GM23338 (cell line): ENCODE measurements around the gene PGAP1.

Source experiments
- CTCF ChIP-seq, 2 experiments: fragments of 200-600 bp in 1 of 2; sonication (generic) in 1 of 2; conservative IDR thresholded peaks; 2 replicates each; pipeline versions ENCODE4 v1.5.1 to v1.6.1; 2016 to 2017; ENCODE audit warnings: antibody characterized with exemption in 2 of 2, low read depth in 2 of 2, mild to moderate bottlenecking in 2 of 2, moderate library complexity in 1 of 2
- POLR2AphosphoS5 ChIP-seq: IDR thresholded peaks from 2 replicates; pipeline ENCODE4 v1.6.1; 2016; ENCODE audit warnings: antibody characterized with exemption, low read depth
- REST ChIP-seq: IDR thresholded peaks from one replicate; pipeline ENCODE4 v1.6.1; 2018; ENCODE audit warnings: antibody characterized with exemption; ENCODE audit not compliant: unreplicated experiment

- TF ChIP-seq CTCF (conservative IDR thresholded peaks at IDR 0.05; ENCODE audit: low read depth in 2 of 2) (no peak), REST (no peak), POLR2AphosphoS5 (no peak)
Observed at GRCh38 chr2:196913691-196914090, 12.8 kb downstream of the PGAP1 start.
